K562 (cell line): ENCODE data around the gene VPREB3. TPM values are rescaled to one million over a fixed set of nuclear protein-coding genes. Genes with fewer than 3 reads are reported as not detected.
A peak's percentile ranks its signal among the peaks of the same experiment; 100 is the strongest.

ENCODE experiments used
- ELF4 ChIP-seq: fragments of 450-650 bp; formaldehyde crosslinking; IDR thresholded peaks from 2 replicates; pipeline ENCODE4 v1.4.0; 2022; ENCODE audit warnings: missing genetic modification characterization
- GTF2B ChIP-seq: IDR thresholded peaks from 2 replicates; pipeline ENCODE4 v1.6.1; 2011; ENCODE audit not compliant: insufficient read length; ENCODE audit errors: extremely low read depth
- HNRNPUL1 ChIP-seq: fragments of 200-400 bp; formaldehyde crosslinking; IDR thresholded peaks from 2 replicates; pipeline ENCODE4 v1.6.1; 2017; ENCODE audit warnings: low read length
- NELFE ChIP-seq: IDR thresholded peaks from 2 replicates; pipeline ENCODE4 v1.6.1; 2011; ENCODE audit warnings: mild to moderate bottlenecking; ENCODE audit not compliant: insufficient read depth, insufficient read length
- SETDB1 ChIP-seq: IDR thresholded peaks from one replicate; pipeline ENCODE4 v1.6.1; 2012; ENCODE audit warnings: low read length, control low read depth, inconsistent platforms
- TGIF2 ChIP-seq: sonication (generic); formaldehyde crosslinking; IDR thresholded peaks from 2 replicates; pipeline ENCODE4 v1.8.1; 2022; ENCODE audit warnings: mild to moderate bottlenecking, missing genetic modification reagents, moderate library complexity
- TSC22D4 ChIP-seq: fragments of 450-650 bp; IDR thresholded peaks from 2 replicates; pipeline ENCODE4 v1.6.1; 2016; ENCODE audit warnings: missing genetic modification characterization, missing biosample characterization, control low read depth
- ZNF134 ChIP-seq: fragments of 250-450 bp; sonication (Bioruptor Pico); conservative IDR thresholded peaks from 2 replicates; pipeline ENCODE4 v1.4.0; 2020
- ZNF143 ChIP-seq: sonication (generic); formaldehyde crosslinking; IDR thresholded peaks from 2 replicates; pipeline ENCODE4 v1.9.0; 2022; ENCODE audit warnings: mild to moderate bottlenecking, missing genetic modification reagents
- ZNF24 ChIP-seq: fragments of 450-650 bp; IDR thresholded peaks from 2 replicates; pipeline ENCODE4 v1.6.1; 2016
- polyA plus RNA-seq, 8 experiments: library from polyadenylated mRNA; depleted of rRNA in 4 of 8; stranded (reverse) in 5 of 8; unstranded in 3 of 8; fragments of >200 nt; fragmentation: Nextera tagmentation in 2 of 8; fragmentation: Illumina TruSeq in 1 of 8; extraction: Ambion mirVana in 2 of 8; extraction: Trizol in 1 of 8; gene quantifications; 2 replicates each; pipeline versions ENCODE4 v1.2.1 to v1.2.3, GENCODE V29; 2011 to 2014; ENCODE audit warnings: inconsistent platforms in 1 of 8, missing spikeins in 1 of 8
- total RNA-seq, 7 experiments: library from RNA; depleted of rRNA in 6 of 7; stranded (reverse); fragments of >200 nt in 6 of 7; fragmentation: Illumina TruSeq in 2 of 7; extraction: Trizol in 2 of 7; gene quantifications; 2 replicates each; pipeline versions ENCODE4 v1.2.1 to v1.2.3, GENCODE V29; 2011 to 2021; ENCODE audit warnings: low replicate concordance in 1 of 7
- TF ChIP-seq, protein P1 (sequence below), 2 experiments: fragments of 450-650 bp in 1 of 2; sonication (generic) in 1 of 2; formaldehyde crosslinking in 1 of 2; IDR thresholded peaks; 2 replicates each; pipeline versions ENCODE4 v1.7.1 to v1.9.0; 2016 to 2022; ENCODE audit warnings: inconsistent platforms in 1 of 2, mild to moderate bottlenecking in 1 of 2, missing genetic modification reagents in 1 of 2
- TF ChIP-seq, protein P2 (sequence below): fragments of 250-450 bp; sonication (Bioruptor Pico); IDR thresholded peaks from 2 replicates; pipeline ENCODE4 v1.8.0; 2022; ENCODE audit warnings: inconsistent platforms, mild to moderate bottlenecking, moderate library complexity, borderline replicate concordance
- TF ChIP-seq, protein P3 (sequence below): sonication (generic); formaldehyde crosslinking; IDR thresholded peaks from 2 replicates; pipeline ENCODE4 v1.8.0; 2022; ENCODE audit warnings: mild to moderate bottlenecking, missing genetic modification reagents

VPREB3 gene
- total and polyA plus RNA-seq, 9 of the 15 experiments (the other 6 are each of a cell fraction or from before 2014, with no cell fraction given), result 0.14 to 0.71 (median 0.20) TPM; not detected in 6

DNA sequence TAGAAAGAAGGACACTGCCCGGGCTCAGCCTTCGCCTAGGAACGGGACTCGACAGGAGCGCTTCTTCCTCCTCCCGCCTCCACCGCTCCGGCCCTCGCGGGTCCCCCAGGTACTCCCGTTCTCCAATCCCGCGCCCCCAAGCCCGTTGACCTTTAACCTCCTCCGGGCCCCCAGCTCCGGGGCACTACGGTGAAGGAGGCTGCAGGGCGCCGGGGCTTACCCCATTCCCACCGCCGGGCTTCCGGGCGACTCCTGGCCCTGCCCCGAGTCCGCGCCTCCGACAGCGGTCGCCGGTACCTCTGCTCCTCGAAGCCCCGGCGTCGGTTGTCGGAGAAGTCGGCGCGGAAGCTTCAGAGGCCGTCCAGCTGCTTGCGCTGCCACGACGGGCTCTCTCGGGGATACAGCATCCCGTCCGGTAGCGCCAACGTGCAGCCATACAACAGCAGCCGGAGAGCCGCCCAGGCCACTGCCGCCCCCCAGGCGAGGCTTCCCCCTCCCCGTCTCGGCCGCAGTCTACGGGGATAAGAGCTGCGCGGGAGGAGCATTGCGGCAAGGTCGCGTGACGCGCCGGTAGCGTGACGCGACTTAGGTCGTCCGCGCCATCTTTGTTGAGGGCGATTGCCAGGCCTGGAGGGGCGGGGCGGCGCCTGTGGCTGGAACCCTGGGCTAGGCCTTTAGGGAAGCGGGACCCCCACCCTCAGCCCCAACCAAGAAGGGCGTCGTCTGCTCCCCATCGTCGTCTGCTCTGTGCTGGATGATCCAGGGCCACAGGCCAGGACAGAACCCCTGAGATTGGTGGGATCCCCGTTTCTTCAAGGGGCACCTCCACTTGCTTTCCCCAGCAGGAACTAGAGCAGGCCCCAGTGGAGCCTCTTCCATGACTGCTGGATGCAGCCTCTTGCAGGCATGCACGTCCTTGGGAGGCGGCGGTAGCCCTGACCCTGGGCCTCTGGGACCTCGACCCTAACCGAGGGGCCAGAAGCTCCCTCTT is 37.1 kb downstream of the VPREB3 start (continued):
- TF ChIP-seq, protein P1, sequence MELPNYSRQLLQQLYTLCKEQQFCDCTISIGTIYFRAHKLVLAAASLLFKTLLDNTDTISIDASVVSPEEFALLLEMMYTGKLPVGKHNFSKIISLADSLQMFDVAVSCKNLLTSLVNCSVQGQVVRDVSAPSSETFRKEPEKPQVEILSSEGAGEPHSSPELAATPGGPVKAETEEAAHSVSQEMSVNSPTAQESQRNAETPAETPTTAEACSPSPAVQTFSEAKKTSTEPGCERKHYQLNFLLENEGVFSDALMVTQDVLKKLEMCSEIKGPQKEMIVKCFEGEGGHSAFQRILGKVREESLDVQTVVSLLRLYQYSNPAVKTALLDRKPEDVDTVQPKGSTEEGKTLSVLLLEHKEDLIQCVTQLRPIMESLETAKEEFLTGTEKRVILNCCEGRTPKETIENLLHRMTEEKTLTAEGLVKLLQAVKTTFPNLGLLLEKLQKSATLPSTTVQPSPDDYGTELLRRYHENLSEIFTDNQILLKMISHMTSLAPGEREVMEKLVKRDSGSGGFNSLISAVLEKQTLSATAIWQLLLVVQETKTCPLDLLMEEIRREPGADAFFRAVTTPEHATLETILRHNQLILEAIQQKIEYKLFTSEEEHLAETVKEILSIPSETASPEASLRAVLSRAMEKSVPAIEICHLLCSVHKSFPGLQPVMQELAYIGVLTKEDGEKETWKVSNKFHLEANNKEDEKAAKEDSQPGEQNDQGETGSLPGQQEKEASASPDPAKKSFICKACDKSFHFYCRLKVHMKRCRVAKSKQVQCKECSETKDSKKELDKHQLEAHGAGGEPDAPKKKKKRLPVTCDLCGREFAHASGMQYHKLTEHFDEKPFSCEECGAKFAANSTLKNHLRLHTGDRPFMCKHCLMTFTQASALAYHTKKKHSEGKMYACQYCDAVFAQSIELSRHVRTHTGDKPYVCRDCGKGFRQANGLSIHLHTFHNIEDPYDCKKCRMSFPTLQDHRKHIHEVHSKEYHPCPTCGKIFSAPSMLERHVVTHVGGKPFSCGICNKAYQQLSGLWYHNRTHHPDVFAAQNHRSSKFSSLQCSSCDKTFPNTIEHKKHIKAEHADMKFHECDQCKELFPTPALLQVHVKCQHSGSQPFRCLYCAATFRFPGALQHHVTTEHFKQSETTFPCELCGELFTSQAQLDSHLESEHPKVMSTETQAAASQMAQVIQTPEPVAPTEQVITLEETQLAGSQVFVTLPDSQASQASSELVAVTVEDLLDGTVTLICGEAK (IDR thresholded peaks at IDR 0.05), result no peak
- TF ChIP-seq, protein P1 (CRISPR knock-in tag; IDR thresholded peaks at IDR 0.05), result no peak
- TF ChIP-seq SETDB1 (no peak), TGIF2 (CRISPR knock-in tag) (no peak), HNRNPUL1 (no peak), ZNF134 (CRISPR knock-in tag) (no peak), TSC22D4 (tag) (no peak), ZNF24 (no peak), ZNF143 (CRISPR knock-in tag) (peak; percentile 35; the same call in 1 of the 2 replicates), GTF2B (no peak), NELFE (no peak), ELF4 (no peak)
- TF ChIP-seq, protein P2, sequence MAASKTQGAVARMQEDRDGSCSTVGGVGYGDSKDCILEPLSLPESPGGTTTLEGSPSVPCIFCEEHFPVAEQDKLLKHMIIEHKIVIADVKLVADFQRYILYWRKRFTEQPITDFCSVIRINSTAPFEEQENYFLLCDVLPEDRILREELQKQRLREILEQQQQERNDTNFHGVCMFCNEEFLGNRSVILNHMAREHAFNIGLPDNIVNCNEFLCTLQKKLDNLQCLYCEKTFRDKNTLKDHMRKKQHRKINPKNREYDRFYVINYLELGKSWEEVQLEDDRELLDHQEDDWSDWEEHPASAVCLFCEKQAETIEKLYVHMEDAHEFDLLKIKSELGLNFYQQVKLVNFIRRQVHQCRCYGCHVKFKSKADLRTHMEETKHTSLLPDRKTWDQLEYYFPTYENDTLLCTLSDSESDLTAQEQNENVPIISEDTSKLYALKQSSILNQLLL (CRISPR knock-in tag), result no peak
- TF ChIP-seq, protein P3, sequence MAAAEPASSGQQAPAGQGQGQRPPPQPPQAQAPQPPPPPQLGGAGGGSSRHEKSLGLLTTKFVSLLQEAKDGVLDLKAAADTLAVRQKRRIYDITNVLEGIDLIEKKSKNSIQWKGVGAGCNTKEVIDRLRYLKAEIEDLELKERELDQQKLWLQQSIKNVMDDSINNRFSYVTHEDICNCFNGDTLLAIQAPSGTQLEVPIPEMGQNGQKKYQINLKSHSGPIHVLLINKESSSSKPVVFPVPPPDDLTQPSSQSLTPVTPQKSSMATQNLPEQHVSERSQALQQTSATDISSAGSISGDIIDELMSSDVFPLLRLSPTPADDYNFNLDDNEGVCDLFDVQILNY (CRISPR knock-in tag), result no peak
